Amygdala (tissue), 56 donors: ENCODE measurements around the gene SORBS1.

Experiments
- DNase-seq, 56 donors: peaks; one replicate each; lab custom pipeline; 2025; lab: John Stamatoyannopoulos, UW

Gene SORBS1

GRCh38 chr10:95335933-95336699 is 225.1 kb downstream of the SORBS1 start:
- DNase-seq = no peak

GRCh38 chr10:95334805-95335144 is 226.4 kb downstream of the SORBS1 start:
- DNase-seq = no peak

GRCh38 chr10:95333997-95334804 is 227.0 kb downstream of the SORBS1 start:
- no peak for DNase-seq

GRCh38 chr10:95332666-95333249 is 228.4 kb downstream of the SORBS1 start:
- DNase-seq = no peak

GRCh38 chr10:95331596-95332130 is 229.5 kb downstream of the SORBS1 start:
- no peak for DNase-seq

- DNase-seq = no peak
Measured at GRCh38 chr10:95330966-95331453, 230.2 kb downstream of the SORBS1 start.

- DNase-seq = no peak
Measured at GRCh38 chr10:95329296-95329695, 231.9 kb downstream of the SORBS1 start.

GRCh38 chr10:95328013-95328412 is 233.2 kb downstream of the SORBS1 start:
- no peak for DNase-seq

- peak in 1 of 56 donors; percentile 6 for DNase-seq
Measured at GRCh38 chr10:95327367-95327766, 233.8 kb downstream of the SORBS1 start.

- no peak for DNase-seq
Measured at GRCh38 chr10:95326396-95326795, 234.8 kb downstream of the SORBS1 start.

GRCh38 chr10:95325863-95326262 is 235.3 kb downstream of the SORBS1 start:
- no peak for DNase-seq

GRCh38 chr10:95324436-95325268 is 236.5 kb downstream of the SORBS1 start:
- no peak for DNase-seq

GRCh38 chr10:95321554-95322301 is 239.4 kb downstream of the SORBS1 start:
- no peak for DNase-seq

- DNase-seq = no peak
Measured at GRCh38 chr10:95319239-95319638, 241.9 kb downstream of the SORBS1 start.

- no peak for DNase-seq
Measured at GRCh38 chr10:95315509-95315908, 245.7 kb downstream of the SORBS1 start.

- no peak for DNase-seq
Measured at GRCh38 chr10:95314192-95314918, 246.8 kb downstream of the SORBS1 start.

- DNase-seq = no peak
Measured at GRCh38 chr10:95312986-95313495, 248.1 kb downstream of the SORBS1 start.

GRCh38 chr10:95312257-95312656 is 248.9 kb downstream of the SORBS1 start:
- no peak for DNase-seq

GRCh38 chr10:95309958-95310357 is 251.2 kb downstream of the SORBS1 start:
- DNase-seq = no peak
